ENCODE results near the gene ZMIZ1.

Gene ZMIZ1

DNA sequence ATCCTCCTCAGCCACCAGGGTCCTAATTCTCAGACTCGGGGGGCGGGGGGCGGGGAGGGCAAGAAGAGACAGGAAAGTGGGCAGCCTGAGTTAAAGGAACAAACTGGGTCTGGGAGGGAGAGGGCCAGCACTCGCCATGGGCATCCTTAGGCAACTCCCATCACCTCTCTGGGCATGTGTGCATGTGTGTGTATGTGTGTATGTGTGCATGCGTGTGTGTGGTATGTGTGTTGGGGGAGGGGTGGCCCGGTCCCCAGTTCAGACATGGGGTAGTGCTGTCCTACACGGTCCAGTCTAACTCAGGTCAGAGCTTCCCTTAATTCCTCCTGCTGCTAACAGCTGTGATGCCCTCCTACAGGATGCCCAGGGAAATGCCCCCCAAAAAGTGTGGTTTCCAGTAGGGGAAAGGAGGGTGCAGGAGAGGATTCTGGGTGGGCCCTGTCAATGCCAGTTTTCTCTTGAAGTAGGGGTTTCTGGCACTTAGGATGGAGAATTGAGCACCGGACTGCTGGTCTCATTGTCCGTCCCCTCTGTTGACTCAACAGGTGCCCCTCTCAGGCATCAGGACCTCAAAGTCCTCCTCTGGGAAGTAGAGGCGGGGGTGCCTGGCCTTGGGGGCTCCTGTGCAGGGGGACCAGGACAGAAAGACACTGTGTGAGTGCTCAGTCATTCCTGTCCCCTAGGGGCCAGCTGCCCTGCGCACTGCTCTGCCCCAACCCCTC lies 15.1 kb upstream of the ZMIZ1 start:
- no peak for DNase-seq

DNA sequence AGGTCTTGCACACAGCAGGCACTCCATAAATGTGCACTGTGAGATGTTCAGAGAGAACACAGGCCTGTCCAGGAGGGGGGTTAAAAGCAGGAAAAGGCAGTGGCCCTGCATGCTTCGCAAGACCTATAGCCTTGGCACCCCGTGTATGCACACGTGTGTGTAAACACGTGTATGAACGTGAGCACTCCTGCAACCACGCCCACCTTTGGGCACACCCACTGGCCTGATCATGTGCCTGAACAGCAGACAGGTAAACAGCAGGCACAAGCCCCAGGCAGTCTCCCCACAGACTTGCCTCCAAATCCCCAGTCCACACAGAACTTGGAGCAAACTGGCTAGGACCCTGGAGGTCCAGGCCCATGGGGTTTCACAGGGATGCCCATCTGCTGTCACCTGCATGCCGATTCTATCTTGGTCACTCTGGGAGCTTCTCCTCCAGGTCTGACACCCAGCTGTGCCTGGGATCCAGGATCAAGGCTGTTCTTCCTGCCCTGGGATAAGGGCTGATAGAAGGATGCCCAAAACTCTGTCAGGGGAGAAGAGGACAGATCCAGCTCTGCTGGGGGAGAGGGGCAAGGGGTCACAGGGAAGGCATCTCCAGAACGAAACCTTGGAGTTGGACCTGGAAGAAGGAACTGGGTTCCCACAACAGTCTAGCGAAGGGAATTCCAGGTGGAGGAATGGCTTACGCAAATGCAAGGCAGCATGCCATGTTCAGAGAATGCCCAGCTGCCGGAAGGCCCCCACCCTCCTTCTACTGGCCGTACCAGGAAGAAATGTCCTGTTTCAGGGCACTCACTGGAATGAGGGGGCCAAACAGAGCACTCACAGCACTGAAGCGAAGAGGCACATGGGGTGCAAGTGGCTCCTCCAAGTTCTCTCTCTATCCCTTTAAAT lies 14.3 kb upstream of the ZMIZ1 start:
- no peak for DNase-seq

- no peak for DNase-seq
Observed at GRCh38 chr10:79055100-79055782, 13.5 kb upstream of the ZMIZ1 start.

DNA sequence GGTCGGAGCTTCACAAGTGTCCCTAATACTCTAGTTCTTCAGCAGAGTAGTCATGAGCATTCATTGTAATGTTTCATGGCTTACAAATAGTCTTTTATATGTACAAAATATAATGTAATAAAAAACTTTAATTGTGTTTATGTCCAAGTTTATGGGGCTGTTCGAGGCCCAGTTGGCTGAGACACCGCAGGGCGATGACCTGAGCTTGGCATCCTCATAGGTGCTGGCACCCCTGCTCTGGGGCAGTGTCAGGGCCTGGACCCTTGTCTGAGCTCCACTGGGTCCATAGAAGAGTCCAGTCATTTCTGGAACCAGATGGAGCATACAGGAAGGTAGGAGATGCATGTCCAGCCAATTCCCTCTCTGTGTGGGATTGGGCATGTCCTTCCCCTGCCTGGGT lies 12.9 kb upstream of the ZMIZ1 start:
- DNase-seq = no peak

- no peak for DNase-seq
Observed at GRCh38 chr10:79056361-79056735, 12.4 kb upstream of the ZMIZ1 start.

DNA sequence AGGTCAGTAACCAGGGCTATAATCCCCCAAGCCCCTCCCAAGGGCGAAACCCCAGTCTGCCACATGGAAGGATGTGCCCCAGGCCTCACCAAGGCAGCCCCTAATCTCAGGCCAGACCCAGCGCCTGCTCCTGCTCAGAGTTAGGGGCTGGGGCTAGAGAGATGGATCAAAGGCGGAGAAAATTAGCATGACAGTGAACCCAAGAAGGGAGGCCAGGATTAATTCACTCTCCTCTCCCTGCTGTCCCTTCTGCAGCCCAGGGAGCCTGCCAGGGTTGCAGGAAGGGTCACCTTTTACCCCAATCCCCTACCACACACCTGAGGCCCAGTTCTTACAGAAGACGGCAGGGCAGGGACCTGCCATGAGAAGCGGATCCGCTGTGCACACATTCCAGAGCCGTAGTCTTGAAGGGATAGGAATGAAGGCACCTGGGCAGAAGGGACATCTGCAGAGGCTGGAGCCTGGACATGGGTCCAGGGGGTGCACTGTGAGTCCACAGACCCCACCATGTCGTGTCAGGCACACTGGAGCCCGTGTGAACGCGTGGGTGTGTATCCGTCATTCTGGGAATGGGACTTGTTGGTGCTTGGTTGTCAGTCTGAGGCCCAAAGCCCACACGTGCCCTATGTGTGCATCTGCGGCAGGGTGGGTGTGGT lies 11.9 kb upstream of the ZMIZ1 start:
- no peak for DNase-seq

DNA sequence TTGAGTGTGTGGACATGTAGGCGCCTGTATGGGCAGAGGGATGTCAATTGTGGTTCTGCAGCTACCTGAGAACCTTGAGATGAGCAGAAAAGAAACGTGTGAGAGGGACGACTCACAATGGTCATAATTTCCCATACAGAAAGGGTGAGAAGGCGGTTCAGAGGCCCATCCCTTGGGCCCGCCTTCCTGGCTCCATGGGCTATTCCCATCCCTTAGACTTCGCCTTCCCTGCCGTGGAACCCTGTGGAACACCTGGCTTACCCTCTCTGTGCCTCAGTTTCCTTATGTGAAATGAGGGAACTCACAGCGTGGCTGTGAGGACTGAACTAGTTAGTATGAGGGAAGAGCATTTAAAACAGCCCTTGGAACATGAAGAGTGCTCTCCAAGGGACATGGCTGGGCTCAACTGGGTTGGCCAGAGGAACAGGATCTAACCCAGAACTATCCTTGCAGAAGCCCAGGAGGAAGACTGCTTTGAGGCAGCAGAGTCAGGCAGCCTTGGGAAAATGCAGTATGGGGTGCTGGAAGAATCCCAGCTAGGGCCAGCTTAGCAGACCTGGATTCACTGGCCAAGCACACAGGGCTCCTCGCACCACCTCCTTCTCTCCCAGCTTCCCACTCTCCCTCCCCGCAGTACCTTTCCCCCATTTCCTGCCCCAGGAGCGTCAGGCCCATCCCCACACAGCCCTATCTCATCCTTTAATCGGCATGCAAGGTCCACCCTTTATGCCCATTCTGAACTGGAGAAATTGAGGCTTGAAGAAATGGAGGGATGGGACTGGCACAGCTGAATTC lies 11.1 kb upstream of the ZMIZ1 start:
- no peak for DNase-seq

DNA sequence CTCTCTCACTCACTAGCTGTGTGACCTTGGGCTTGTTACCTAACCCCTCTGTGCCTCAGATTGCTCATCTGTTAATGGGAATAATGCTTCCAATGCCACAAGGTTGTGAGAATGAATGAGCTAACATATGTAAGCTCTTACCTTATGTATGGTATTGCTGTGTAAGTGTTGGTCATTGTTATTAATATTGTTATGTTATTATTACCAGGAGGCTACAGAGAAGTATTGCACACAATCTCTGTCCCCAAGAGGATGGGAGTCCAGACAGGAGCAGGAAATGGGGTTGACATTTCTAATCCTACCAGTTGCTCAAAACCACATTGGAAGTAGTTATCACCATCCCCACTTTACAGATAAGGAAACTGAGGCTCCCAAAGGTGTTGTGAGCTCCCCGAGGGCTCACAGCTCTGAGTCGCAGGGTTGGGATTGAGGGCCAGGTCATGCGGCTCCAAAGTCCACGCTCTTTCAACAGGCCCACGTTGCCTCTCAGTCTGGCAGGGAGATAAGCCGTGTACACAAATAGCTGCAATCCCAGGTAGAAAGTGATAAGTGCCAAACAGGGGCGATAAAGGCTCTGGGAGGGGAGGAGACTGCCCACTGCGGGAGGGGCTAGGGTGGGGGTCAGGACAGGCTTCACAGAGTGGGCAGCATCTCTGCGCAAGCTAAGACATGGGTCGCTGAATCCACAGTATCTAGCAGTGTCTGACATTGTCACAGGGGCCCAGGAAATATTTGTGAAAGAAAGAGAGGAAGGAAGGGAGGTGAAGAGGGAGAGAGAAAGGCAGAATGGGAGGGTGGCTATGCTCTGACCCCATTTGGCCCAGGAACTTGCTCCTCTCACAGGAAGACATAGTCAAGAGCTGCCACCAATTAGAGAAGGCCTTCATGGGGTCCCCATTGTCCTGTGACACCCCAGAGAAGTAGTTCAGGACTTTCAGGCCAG lies 9.6 kb upstream of the ZMIZ1 start:
- DNase-seq = no peak

DNA sequence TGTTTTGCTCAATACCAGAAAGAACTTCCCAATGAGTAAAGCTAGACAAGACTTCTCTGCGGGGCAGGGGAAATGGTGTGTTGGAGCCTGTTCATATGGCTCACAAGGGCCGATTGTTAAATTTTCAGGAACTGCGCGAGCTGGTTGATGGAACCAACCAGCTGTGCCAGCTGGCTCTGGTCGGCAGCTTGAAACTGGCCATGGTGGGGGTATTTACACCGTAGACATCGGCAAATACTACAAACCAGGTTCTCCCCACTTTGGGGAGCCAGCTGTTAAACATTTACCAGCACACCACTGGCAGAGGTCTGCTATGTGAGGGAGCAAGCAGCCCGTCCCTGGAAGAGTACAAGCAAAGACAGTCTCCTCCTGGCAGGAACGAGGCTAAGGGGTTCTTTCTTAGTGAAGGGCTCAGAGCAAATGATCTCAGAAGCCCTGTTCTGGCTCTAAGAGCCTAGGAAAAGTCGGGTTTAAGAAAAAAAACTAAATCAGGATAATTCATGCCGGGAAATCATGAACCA lies 8.8 kb upstream of the ZMIZ1 start:
- no peak for DNase-seq

- no peak for DNase-seq
Observed at GRCh38 chr10:79060641-79061255, 8.0 kb upstream of the ZMIZ1 start.

- no peak for DNase-seq
Observed at GRCh38 chr10:79061441-79062315, 7.1 kb upstream of the ZMIZ1 start.

DNA sequence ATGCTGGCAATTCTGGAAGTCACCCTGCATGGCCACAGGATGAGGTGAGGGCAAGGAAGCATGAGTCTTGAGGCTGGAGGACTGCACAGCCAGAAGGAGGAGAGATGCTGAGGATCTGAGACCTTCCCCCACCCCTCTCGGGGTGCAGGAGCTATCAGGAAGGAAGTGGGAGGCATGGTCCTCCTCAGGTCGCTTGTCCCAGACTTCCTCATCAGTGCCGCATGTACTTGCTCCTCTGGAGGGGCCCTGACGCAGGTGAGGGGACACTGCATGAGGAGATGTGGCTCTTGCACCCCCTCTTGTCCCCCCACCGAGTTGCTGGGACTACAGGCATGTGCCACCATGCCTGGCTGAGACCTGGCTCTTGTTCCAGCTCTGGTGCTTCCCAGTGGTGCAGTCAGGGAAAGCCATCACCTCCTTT lies 5.7 kb upstream of the ZMIZ1 start:
- DNase-seq = no peak

GRCh38 chr10:79063661-79064492 lies 4.9 kb upstream of the ZMIZ1 start:
- no peak for DNase-seq

DNA sequence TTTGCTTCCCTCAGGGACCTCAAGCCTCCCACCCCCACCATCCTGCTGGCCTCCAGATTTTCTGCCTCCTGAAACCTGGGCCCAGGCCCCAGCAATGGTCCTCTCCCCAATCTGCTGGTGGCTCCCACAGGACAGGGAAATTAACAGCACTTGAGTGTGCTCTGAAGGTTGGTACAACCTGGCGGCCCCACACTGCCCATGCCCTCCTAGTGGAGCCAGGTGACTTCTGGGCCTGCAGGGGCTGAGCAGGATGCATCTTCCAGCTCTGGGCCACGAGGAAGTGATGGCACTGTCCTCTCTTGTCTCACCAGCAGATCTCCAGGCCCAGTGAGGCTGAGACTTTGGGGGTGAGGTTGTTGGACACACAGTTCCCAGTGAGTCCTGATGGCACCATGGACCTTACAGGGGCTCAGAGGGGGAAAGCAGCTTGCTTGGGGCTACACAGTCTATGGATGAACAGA lies 3.6 kb upstream of the ZMIZ1 start:
- DNase-seq = no peak

DNA sequence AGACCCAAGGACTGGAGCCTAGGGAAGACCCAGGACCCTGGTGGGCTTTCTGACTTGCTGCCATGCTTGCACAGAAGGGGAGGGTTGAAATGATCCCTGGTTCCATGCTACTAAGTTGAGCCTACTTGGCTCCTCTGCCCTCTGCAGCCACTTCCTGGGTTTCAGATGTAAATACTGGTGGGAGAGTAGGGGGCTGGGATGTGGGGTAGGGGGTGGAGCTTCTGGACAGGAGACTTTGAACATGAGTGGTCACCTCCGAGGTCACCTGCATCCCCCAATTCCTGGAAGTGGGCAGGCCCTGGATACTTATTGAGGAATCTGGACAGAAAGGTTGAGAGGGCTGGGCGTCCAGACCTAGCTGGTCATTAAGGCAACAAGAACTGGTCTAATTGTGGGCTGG lies 2.9 kb upstream of the ZMIZ1 start:
- DNase-seq = no peak

DNA sequence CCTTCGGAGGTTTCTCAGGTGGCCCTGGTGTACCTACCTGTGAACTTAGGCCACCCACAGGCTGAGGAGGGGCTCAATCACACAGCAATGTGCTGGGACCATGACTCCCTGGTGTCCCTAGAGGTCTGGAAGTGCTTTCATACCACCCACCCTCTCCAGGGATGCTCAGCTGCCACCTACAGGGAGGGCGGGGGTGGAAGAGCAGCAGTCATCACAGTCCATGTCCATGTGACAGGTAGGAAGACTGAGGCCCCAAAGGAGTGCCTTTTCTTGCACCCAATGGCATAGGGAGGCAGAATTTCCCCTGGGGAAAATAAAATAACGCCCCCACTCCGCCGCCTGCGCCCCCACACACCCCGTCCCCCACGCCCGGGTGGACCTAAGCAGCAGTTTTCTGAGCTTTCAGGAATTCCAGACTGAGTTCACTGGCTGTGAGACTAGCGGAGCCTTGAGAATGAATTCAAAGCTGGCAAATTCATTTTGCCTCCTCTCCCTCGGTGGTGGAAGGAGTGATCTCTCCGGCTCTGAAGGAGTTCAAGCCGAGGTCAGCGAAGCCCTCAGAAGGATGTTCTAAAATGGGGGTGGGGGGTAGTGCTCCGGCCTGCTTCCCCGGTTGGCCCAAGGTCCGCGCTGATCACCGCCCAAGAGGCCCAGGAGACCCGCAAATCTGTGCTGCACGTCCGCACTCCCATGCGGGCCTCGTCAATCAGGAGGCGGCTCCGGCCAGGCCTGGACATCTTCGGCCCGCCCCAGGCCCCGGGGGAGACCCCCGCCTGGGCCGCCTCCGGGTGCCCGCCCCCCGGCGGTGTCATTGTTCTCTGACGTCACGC lies 2.1 kb upstream of the ZMIZ1 start:
- no peak for DNase-seq

Measured in NCI-H774 (cell line).